ENCODE data around the gene RTP3. TPM values are rescaled to one million over a fixed set of nuclear protein-coding genes. Genes with fewer than 3 reads are reported as not detected.

The RTP3 gene
- total RNA-seq, 4 donors from 2014 or later = not detected

DNA sequence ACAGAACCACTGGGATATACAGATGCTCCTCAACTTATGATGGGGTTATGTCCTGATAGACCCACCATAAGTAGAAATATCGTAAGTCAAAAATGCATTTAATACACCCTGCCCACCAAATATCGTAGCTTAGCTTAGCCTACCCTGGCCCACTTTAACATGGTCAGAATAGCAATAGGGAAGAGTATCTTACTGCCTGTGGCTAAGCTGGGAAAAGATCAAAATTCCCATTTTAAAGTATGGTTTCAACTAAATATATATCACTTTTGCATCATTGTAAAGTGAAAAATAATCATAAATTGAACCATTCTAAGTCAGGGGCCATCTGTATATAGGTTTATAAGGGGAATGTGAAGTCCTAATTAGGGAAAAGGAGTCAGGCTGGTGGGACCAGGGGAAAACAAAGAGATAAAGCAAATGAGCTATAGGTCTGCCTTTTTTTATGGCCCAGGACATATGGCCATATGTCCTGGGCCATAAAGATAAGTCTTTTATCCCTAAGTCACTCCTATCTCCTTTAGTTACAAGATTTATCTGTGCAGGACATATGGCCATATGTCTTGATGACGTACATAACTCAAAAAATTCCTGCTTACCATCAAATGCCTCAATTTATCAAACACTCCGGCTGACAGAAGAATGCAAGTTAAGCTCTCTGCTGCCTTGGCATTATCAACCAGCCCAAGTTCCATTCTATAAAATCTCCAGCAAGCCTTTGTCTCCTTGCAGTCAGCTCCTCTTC lies 11.2 kb downstream of the RTP3 start:
- WGBS, 2 donors = 82 to 92% methylated on average over 4 of the region's 4 CpGs
- Histone ChIP-seq H3K4me1 (no peaks in the 10 kb centered on the region), H3K27me3 (no peaks in the 10 kb centered on the region), H3K27ac (no peak overlapping the region), H3K9me3 (no peaks in the 10 kb centered on the region), H3K36me3 (no peaks in the 10 kb centered on the region), H3K4me3 (no peak overlapping the region)
- TF ChIP-seq POLR2A (IDR thresholded peaks at IDR 0.05) = no peak
- TF ChIP-seq, protein P1, sequence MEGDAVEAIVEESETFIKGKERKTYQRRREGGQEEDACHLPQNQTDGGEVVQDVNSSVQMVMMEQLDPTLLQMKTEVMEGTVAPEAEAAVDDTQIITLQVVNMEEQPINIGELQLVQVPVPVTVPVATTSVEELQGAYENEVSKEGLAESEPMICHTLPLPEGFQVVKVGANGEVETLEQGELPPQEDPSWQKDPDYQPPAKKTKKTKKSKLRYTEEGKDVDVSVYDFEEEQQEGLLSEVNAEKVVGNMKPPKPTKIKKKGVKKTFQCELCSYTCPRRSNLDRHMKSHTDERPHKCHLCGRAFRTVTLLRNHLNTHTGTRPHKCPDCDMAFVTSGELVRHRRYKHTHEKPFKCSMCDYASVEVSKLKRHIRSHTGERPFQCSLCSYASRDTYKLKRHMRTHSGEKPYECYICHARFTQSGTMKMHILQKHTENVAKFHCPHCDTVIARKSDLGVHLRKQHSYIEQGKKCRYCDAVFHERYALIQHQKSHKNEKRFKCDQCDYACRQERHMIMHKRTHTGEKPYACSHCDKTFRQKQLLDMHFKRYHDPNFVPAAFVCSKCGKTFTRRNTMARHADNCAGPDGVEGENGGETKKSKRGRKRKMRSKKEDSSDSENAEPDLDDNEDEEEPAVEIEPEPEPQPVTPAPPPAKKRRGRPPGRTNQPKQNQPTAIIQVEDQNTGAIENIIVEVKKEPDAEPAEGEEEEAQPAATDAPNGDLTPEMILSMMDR (IDR thresholded peaks at IDR 0.05) = no peak
- no peak for DNase-seq
- intact Hi-C loops (cut with DNase I) = no loop called here

DNA sequence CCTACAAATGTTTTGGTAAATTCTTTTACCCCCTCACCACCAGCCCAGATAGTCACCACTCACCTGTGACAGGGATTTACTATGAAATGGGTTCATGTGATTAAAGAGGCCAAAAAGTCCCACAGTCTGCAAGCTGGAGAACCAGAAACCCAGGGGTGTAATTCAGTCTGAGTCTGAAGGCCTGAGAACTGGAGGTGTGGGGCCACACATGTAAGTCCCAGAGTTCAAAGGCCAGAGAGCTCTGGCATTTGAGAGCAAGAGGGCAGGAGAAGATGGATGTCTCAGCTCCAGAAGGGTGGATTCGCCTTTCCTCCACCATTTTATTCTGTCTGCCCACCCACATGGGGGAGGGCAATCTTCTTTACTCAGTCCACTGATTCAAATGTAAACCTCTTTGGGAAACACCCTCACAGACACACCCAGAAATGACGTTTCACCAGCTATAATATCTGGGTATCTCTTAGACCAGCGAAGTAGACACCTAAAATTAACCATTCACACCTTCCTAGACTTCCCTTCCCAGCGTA lies 11.9 kb downstream of the RTP3 start:
- no peaks in the 10 kb centered on the region for H3K36me3 ChIP-seq
- intact Hi-C loops (cut with DNase I) = no loop called here
- no peaks in the 10 kb centered on the region for H3K9me3 ChIP-seq
- TF ChIP-seq POLR2A (IDR thresholded peaks at IDR 0.05) = no peak
- TF ChIP-seq, protein P1 (IDR thresholded peaks at IDR 0.05) = no peak
- no peak overlapping the region for H3K4me3 ChIP-seq
- DNase-seq = no peak
- no peak overlapping the region for H3K27ac ChIP-seq
- 61 to 72% methylated on average over 4 of the region's 4 CpGs for WGBS, 2 donors
- H3K27me3 ChIP-seq = no peaks in the 10 kb centered on the region
- H3K4me1 ChIP-seq = no peaks in the 10 kb centered on the region

DNA sequence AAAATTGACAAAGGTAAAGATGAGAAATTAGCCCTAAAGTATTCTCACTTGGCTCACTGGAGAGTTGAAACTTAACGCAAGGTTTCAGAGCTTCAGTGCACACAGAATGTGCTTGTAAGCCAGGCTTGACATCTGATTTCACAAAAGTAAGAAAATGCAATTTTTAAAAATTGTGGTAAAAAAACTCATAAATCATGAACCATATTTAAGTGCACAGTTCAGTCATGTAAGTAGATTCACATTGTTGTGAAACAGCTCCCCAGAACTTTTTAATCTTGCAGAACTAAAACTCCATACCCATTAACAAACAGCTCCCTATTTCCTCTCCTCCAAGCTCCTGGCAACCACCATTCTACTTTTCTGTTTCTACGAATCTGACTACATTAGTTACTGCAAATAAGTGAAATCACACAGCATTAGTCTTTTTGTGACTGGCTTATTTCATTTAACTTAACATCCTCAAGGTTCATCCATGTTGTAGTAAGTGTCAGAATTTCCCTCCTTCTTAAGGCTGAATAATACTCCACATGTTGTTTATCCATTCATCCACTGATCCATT lies 14.5 kb downstream of the RTP3 start:
- no peaks in the 10 kb centered on the region for H3K27me3 ChIP-seq
- no peaks in the 10 kb centered on the region for H3K4me1 ChIP-seq
- intact Hi-C loops (cut with DNase I) = no loop called here
- no peaks in the 10 kb centered on the region for H3K9me3 ChIP-seq
- no peak overlapping the region for H3K4me3 ChIP-seq
- DNase-seq = no peak
- WGBS, 2 donors = 65 to 76% methylated on average over 2 of the region's 2 CpGs
- H3K27ac ChIP-seq = no peak overlapping the region
- TF ChIP-seq, protein P1 (IDR thresholded peaks at IDR 0.05) = no peak
- TF ChIP-seq POLR2A (IDR thresholded peaks at IDR 0.05) = no peak
- H3K36me3 ChIP-seq = no peaks in the 10 kb centered on the region

DNA sequence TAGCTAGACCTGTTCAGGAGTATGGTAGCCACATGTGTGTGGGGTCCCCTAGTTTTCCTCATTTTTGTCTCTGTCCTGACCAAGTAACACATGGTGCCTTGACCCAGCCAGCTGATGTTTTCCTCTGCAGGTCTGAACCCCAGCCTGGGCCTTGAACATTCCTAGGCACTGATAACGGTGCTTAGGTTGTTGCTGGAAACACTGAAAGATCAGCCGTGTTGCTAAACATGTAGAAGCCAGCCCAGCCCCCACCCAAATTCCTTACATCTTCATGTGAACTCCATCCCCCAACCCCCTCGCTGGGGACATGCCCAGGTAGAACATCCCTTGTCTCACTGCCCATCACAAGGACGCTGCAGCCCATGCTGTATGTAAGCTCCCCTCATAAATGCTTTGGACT lies 18.7 kb downstream of the RTP3 start:
- DNase-seq = no peak
- Histone ChIP-seq H3K9me3 (no peaks in the 10 kb centered on the region), H3K4me3 (no peak overlapping the region), H3K4me1 (no peaks in the 10 kb centered on the region), H3K27ac (no peak overlapping the region), H3K27me3 (no peaks in the 10 kb centered on the region), H3K36me3 (no peaks in the 10 kb centered on the region)
- TF ChIP-seq, protein P1 (IDR thresholded peaks at IDR 0.05) = no peak
- no peak for TF ChIP-seq POLR2A (IDR thresholded peaks at IDR 0.05)
- 85 to 86% methylated on average over 3 to 4 of the region's 4 CpGs for WGBS, 2 donors
- intact Hi-C loops (cut with DNase I) = no loop called here

DNA sequence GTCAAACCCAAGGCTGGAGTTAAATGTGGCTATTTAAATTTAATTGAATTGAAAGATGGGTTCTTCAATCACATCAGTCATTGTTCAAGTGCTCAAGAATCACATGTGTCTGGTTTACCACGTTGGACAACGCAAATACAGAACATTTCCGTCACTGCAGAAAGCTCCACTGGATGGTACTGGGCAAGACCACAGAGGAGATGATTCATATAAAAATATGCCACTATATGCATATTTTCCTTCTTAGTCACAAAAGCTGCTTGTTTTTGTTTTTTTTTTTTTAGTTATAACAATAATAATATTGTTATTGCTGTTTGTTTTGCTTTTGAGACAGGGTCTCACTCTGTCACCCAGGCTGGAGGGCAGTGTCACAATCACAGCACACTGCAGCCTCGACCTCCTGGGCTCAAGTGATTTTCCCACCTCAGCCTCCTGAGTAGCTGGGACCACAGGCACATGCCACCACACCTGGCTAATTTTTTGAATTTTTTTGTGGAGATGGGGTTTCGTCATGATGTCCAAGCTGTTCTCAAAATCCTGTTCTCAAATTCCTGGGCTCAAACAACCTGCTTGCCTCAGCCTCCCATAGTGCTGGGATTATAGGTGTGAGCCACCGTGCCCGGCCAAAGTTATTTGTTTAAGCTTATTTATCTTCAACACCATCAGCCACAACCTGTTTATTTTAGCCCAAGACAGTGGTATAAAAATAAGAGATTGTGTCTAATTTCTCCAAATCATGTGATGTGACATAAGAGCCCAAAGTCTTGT lies 19.4 kb downstream of the RTP3 start:
- Histone ChIP-seq H3K9me3 (no peaks in the 10 kb centered on the region), H3K27me3 (no peaks in the 10 kb centered on the region), H3K36me3 (no peaks in the 10 kb centered on the region), H3K27ac (no peak overlapping the region), H3K4me3 (no peak overlapping the region), H3K4me1 (no peaks in the 10 kb centered on the region)
- TF ChIP-seq, protein P1 (IDR thresholded peaks at IDR 0.05) = no peak
- no peak for DNase-seq
- 70 to 80% methylated on average over 7 of the region's 7 CpGs for WGBS, 2 donors
- intact Hi-C loops (cut with DNase I) = no loop called here

Measured in esophagus squamous epithelium (tissue), 5 donors.